CD14-positive monocyte (primary cell): Measurements from ENCODE around the gene BCORL1. TPM values are rescaled to one million over a fixed set of nuclear protein-coding genes. Genes with fewer than 3 reads are reported as not detected.

Experiments
- DNase-seq, 3 donors: peaks; one replicate each; pipeline ENCODE4 v3.0.0-alpha.2; 2011 to 2022
- H2AFZ ChIP-seq: 2 replicates; pipeline ENCODE4 v1.6.0; 2012; ENCODE audit warnings: mild to moderate bottlenecking, low read depth, low read length, inconsistent platforms; ENCODE audit not compliant: insufficient read depth, poor library complexity, severe bottlenecking
- H3K27ac ChIP-seq, 2 donors: 1 replicate in 1 of 2; 2 replicates in 1 of 2; pipeline ENCODE4 v1.5.1; 2012 to 2013; ENCODE audit warnings: low read length in 2 of 2, control low read depth in 1 of 2, inconsistent platforms in 1 of 2, low read depth in 1 of 2, mild to moderate bottlenecking in 1 of 2
- H3K27me3 ChIP-seq, 2 donors: one replicate each; pipeline versions ENCODE4 v1.6.0 to v1.6.1; 2011 to 2013; ENCODE audit warnings: low read length in 2 of 2; ENCODE audit not compliant: control insufficient read depth in 2 of 2, insufficient read depth in 2 of 2
- H3K36me3 ChIP-seq, 2 donors: replicated peaks in 1 of 2; 1 replicate in 1 of 2; 2 replicates in 1 of 2; pipeline versions ENCODE4 v1.5.1 to v1.6.1; 2012 to 2013; ENCODE audit warnings: low read length in 2 of 2, control low read depth in 1 of 2, inconsistent platforms in 1 of 2, mild to moderate bottlenecking in 1 of 2; ENCODE audit not compliant: insufficient read depth in 2 of 2, control insufficient read depth in 1 of 2
- H3K4me1 ChIP-seq, 2 donors: 1 replicate in 1 of 2; 2 replicates in 1 of 2; pipeline versions ENCODE4 v1.5.1 to v1.6.1; 2012 to 2013; ENCODE audit warnings: low read length in 2 of 2, control low read depth in 1 of 2, inconsistent platforms in 1 of 2, mild to moderate bottlenecking in 1 of 2, moderate library complexity in 1 of 2; ENCODE audit not compliant: insufficient read depth in 2 of 2, control insufficient read depth in 1 of 2
- H3K4me2 ChIP-seq: replicated peaks from 2 replicates; pipeline ENCODE3; 2012; ENCODE audit warnings: low read length, moderate library complexity, mild to moderate bottlenecking; ENCODE audit not compliant: poor library complexity, severe bottlenecking; ENCODE audit errors: extremely low read depth
- H3K4me3 ChIP-seq, 3 experiments: fragments of 200-600 bp in 1 of 3; sonication (generic) in 1 of 3; replicated peaks in 1 of 3; 1 replicate in 2 of 3; 2 replicates in 1 of 3; pipeline ENCODE4 v1.5.1; 2011 to 2013; ENCODE audit warnings: low read length in 3 of 3, mild to moderate bottlenecking in 3 of 3, control low read depth in 2 of 3, low read depth in 2 of 3, inconsistent platforms in 1 of 3, moderate library complexity in 1 of 3
- H3K79me2 ChIP-seq: 2 replicates; pipeline ENCODE4 v1.6.0; 2012; ENCODE audit warnings: mild to moderate bottlenecking, control low read depth, inconsistent platforms, low read length, moderate library complexity; ENCODE audit not compliant: insufficient read depth
- H3K9ac ChIP-seq: 2 replicates; pipeline ENCODE4 v1.6.0; 2017; ENCODE audit warnings: low read length, mild to moderate bottlenecking; ENCODE audit not compliant: insufficient read depth, poor library complexity, severe bottlenecking
- H3K9me3 ChIP-seq, 2 donors: replicated peaks in 1 of 2; 1 replicate in 1 of 2; 2 replicates in 1 of 2; pipeline versions ENCODE4 v1.5.1 to v1.6.1; 2012 to 2013; ENCODE audit warnings: low read length in 2 of 2, control low read depth in 1 of 2; ENCODE audit not compliant: control insufficient read depth in 1 of 2, insufficient read depth in 1 of 2
- H4K20me1 ChIP-seq: 2 replicates; pipeline ENCODE4 v1.6.0; 2012; ENCODE audit warnings: mild to moderate bottlenecking, low read length, control low read depth, moderate library complexity; ENCODE audit not compliant: insufficient read depth
- H3K27ac Mint-ChIP-seq, 7 donors: one replicate each; pipeline ENCODE4 v1.8.0; 2020; ENCODE audit warnings: mild to moderate bottlenecking in 7 of 7, mixed read lengths in 7 of 7, moderate library complexity in 6 of 7, inconsistent platforms in 2 of 7
- H3K27me3 Mint-ChIP-seq, 3 donors: one replicate each; pipeline ENCODE4 v1.8.0; 2021 to 2022; ENCODE audit warnings: low read depth in 3 of 3, mild to moderate bottlenecking in 3 of 3, mixed read lengths in 3 of 3, moderate library complexity in 3 of 3, inconsistent platforms in 1 of 3
- H3K36me3 Mint-ChIP-seq, 2 donors: one replicate each; pipeline ENCODE4 v1.8.0; 2020; ENCODE audit warnings: mixed read lengths in 2 of 2, inconsistent platforms in 1 of 2, mild to moderate bottlenecking in 1 of 2
- H3K4me1 Mint-ChIP-seq: one replicate; pipeline ENCODE4 v1.8.0; 2020; ENCODE audit warnings: mild to moderate bottlenecking, mixed read lengths
- H3K4me3 Mint-ChIP-seq, 2 donors: one replicate each; pipeline ENCODE4 v1.8.0; 2020; ENCODE audit warnings: mild to moderate bottlenecking in 2 of 2, mixed read lengths in 2 of 2, moderate library complexity in 1 of 2
- H3K9me3 Mint-ChIP-seq, 7 donors: one replicate each; pipeline ENCODE4 v1.8.0; 2020 to 2022; ENCODE audit warnings: mixed read lengths in 7 of 7, mild to moderate bottlenecking in 6 of 7, moderate library complexity in 6 of 7, inconsistent platforms in 2 of 7
- CTCF ChIP-seq: fragments of 200-600 bp; IDR thresholded peaks from one replicate; pipeline ENCODE4 v1.8.0; 2022; ENCODE audit warnings: antibody characterized with exemption, mild to moderate bottlenecking
- WGBS: methylation state at CpG from one replicate; pipeline ENCODE4 v1.1.5; 2013; ENCODE audit warnings: missing lambda C conversion rate; ENCODE audit not compliant: insufficient coverage; 5-methylcytosine and 5-hydroxymethylcytosine counted together
- intact Hi-C, 2 donors: fragments of 100-400 bp; cut with micrococcal nuclease; formaldehyde crosslinking; loops; one replicate each; pipeline versions ENCODE4 v1.15.0 to v1.15.1; 2023
- polyA plus RNA-seq, 3 donors: library from polyadenylated mRNA; depleted of rRNA in 1 of 3; unstranded in 2 of 3; stranded (reverse) in 1 of 3; fragments of 300-500 nt in 2 of 3; fragments of >200 nt in 1 of 3; fragmentation: Illumina TruSeq in 2 of 3; gene quantifications; 1 replicate in 2 of 3; 2 replicates in 1 of 3; pipeline ENCODE4 v1.2.3, GENCODE V29; 2012 to 2021

BCORL1 gene
- polyA plus RNA-seq, 3 donors, result 0.69 to 2.4 (median 0.72) TPM

- Histone ChIP-seq H3K4me3 (peak overlapping the region in 2 of 3 experiments; percentile 1 to 69), H3K4me2 (peak overlapping the region; percentile 73), H4K20me1 (peaks cover 36% of the 10 kb centered on the region), H3K9ac (peak overlapping the region; percentile 45), H2AFZ (no peak overlapping the region), H3K79me2 (peaks cover 84% of the 10 kb centered on the region), H3K4me1 (peaks cover 94 to 96% of the 10 kb centered on the region in 2 donors), H3K27ac (peak overlapping the region; percentile 94), H3K36me3 (peaks cover 8 to 10% of the 10 kb centered on the region in 2 donors), H3K9me3 (no peaks in the 10 kb centered on the region), H3K27me3 (no peaks in the 10 kb centered on the region)
- H3K27me3 Mint-ChIP-seq, result peaks cover 0 to 3% (median 0%) of the 10 kb centered on the region in 3 donors
- peaks cover 0 to 2% (median 0%) of the 10 kb centered on the region in 7 donors for H3K9me3 Mint-ChIP-seq
- H3K36me3 Mint-ChIP-seq, result peaks cover 13 to 18% of the 10 kb centered on the region in 2 donors
- H3K4me1 Mint-ChIP-seq, result peaks cover 84% of the 10 kb centered on the region
- WGBS, result 0% methylated on average over 3 of the region's 9 CpGs
- TF ChIP-seq CTCF, result no peak
- peak overlapping the region; percentile 74 to 82 for H3K4me3 Mint-ChIP-seq
- H3K27ac Mint-ChIP-seq, result peak overlapping the region; percentile 93 to 97 (median 94)
- intact Hi-C loops, result loop anchor here (5.0 kb wide), 3 partner anchors 38 to 108 kb away; partner anchors contain the start of gene AIFM1 (in 1 of the 2)
- peak; percentile 53 to 68 (median 62) for DNase-seq
These were observed 102.3 kb downstream of the BCORL1 start for GRCh38 chrX:130084631-130085237.

- no peak for TF ChIP-seq CTCF
- peak overlapping the region; percentile 94 for H3K27ac ChIP-seq
- Mint-ChIP-seq H3K27me3 (peaks cover 0 to 3% (median 0%) of the 10 kb centered on the region in 3 donors), H3K9me3 (peaks cover 0 to 2% (median 0%) of the 10 kb centered on the region in 7 donors), H3K36me3 (peaks cover 8 to 10% of the 10 kb centered on the region in 2 donors), H3K4me3 (peak overlapping the region; percentile 67 to 77), H3K27ac (peak overlapping the region; percentile 93 to 97 (median 94)), H3K4me1 (peaks cover 90% of the 10 kb centered on the region)
- 100% methylated on average over 1 of the region's 11 CpGs for WGBS
- H3K9ac ChIP-seq, result peak overlapping the region; percentile 57
- peak overlapping the region; percentile 73 for H3K4me2 ChIP-seq
- no peaks in the 10 kb centered on the region for H3K9me3 ChIP-seq
- peaks cover 4 to 5% of the 10 kb centered on the region in 2 donors for H3K36me3 ChIP-seq
- peak; percentile 31 to 75 (median 37) for DNase-seq
- peaks cover 97 to 100% of the 10 kb centered on the region in 2 donors for H3K4me1 ChIP-seq
- peak overlapping the region in 2 of 3 experiments; percentile 6 to 69 for H3K4me3 ChIP-seq
- H3K27me3 ChIP-seq, result no peaks in the 10 kb centered on the region
- no peak overlapping the region for H2AFZ ChIP-seq
- intact Hi-C loops, result no loop called here
- H3K79me2 ChIP-seq, result peaks cover 84% of the 10 kb centered on the region
- peaks cover 35% of the 10 kb centered on the region for H4K20me1 ChIP-seq
These were observed 103.4 kb downstream of the BCORL1 start for GRCh38 chrX:130085551-130086446.
